BJ (cell line): ENCODE results near the gene GABRB3. TPM values are rescaled to one million over a fixed set of nuclear protein-coding genes. Genes with fewer than 3 reads are reported as not detected.

Source experiments
- CTCF ChIA-PET: fragments of 350-600 bp; formaldehyde crosslinking; extraction: SDS; loops from one replicate; lab custom pipeline; 2021; ENCODE audit warnings: antibody characterized with exemption, inconsistent platforms; lab: Yijun Ruan, JAX
- POLR2A ChIA-PET: fragments of 300-600 bp; sonication (Branson Sonifier 250); formaldehyde crosslinking; extraction: SDS; loops from one replicate; lab custom pipeline; 2021; ENCODE audit warnings: antibody characterized with exemption; lab: Charles Lee
- DNase-seq: peaks from one replicate; pipeline ENCODE4 v3.0.0-alpha.2; 2011; ENCODE audit warnings: low read depth
- H3K27me3 ChIP-seq: 2 replicates; pipeline ENCODE4 v1.6.0; 2011; ENCODE audit warnings: low read length; ENCODE audit not compliant: control insufficient read depth, insufficient read depth
- H3K36me3 ChIP-seq: 2 replicates; pipeline ENCODE4 v1.5.1; 2011; ENCODE audit warnings: low read length; ENCODE audit not compliant: control insufficient read depth, insufficient read depth
- H3K4me3 ChIP-seq: 2 replicates; pipeline ENCODE4 v1.5.1; 2011; ENCODE audit warnings: low read depth, mild to moderate bottlenecking, control low read depth, low read length
- CTCF ChIP-seq: IDR thresholded peaks from 2 replicates; pipeline ENCODE4 v1.5.1; 2011; ENCODE audit warnings: low read depth, mild to moderate bottlenecking, control low read depth, inconsistent platforms, low read length, moderate library complexity; ENCODE audit not compliant: insufficient read depth
- polyA plus RNA-seq: library from polyadenylated mRNA; depleted of rRNA; stranded (reverse); fragments of >200 nt; gene quantifications from 2 replicates; pipeline ENCODE4 v1.2.3, GENCODE V29; 2011

GABRB3 gene
- polyA plus RNA-seq, 1 experiment: 2.3 TPM

DNA sequence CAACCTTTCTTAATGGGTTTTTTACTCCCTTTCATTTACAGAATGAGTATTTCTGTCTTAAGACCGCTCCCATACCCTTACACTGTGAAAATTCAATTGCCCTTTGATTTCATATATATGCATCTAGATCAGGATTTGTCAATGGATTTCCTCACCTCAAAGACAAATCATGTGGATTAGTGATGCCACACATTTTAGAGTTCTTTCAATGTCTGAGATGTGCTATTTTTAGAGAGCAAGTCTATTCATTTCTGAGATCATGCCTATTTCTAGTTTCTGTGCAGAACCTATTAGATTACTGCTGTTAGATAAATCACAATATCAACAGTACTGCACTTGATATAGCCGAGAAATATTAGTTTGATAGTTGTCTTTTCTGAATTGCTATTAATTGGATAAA is 137.3 kb downstream of the GABRB3 start:
- POLR2A ChIA-PET: no interaction called here
- no peak for TF ChIP-seq CTCF
- DNase-seq: no peak

GRCh38 chr15:26635105-26635504 is 137.8 kb downstream of the GABRB3 start:
- Histone ChIP-seq H3K36me3 (no peaks in the 10 kb centered on the region), H3K4me3 (no peak overlapping the region), H3K27me3 (no peaks in the 10 kb centered on the region)
- DNase-seq: no peak
- TF ChIP-seq CTCF: no peak
- CTCF ChIA-PET: no interaction called here
- POLR2A ChIA-PET: no interaction called here

More for the DNA sequence above, 137.3 kb downstream of the GABRB3 start:
- no peaks in the 10 kb centered on the region for H3K36me3 ChIP-seq
- CTCF ChIA-PET: no interaction called here
- H3K27me3 ChIP-seq: no peaks in the 10 kb centered on the region
- no peak overlapping the region for H3K4me3 ChIP-seq

DNA sequence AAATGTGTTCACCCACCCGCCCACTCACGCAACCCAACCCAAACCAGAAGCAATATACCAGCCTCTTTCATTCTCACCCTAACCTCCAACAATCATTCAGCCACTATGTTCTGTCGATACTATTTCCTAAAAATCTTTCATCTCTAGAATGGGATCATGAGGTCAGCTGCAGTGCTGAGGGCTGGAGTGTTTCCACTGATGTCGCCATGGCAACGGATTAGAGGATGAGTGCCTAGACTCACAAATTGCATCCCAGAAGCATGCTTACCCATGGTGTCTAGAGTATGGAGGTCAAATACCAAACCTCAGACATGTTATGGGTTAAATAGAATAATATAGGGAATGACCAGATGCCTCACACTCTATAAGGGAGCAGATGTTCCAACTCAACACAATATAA is 138.5 kb downstream of the GABRB3 start:
- CTCF ChIA-PET: no interaction called here
- POLR2A ChIA-PET: no interaction called here
- H3K4me3 ChIP-seq: no peak overlapping the region
- no peak for TF ChIP-seq CTCF
- H3K36me3 ChIP-seq: no peaks in the 10 kb centered on the region
- H3K27me3 ChIP-seq: no peaks in the 10 kb centered on the region
- no peak for DNase-seq

DNA sequence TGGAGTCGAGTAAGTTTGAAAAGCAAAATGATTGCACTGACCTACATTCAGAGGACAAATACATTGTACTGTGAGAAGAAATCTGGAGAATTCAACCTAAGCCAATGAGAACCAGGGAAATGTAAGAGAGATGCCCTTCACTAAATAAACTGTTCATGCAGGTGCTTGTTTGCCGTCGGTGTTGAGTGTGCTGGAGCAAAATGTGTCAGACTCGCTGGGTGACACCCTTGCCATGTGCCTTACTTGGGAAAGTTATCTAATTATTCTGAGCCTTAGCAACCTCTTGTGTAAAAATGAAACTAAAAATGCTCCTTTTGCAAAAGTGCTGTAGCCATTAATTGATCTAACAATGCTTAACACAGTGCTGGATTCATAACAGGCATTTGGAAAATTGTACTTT is 140.4 kb downstream of the GABRB3 start:
- Histone ChIP-seq H3K27me3 (no peaks in the 10 kb centered on the region), H3K4me3 (no peak overlapping the region), H3K36me3 (no peaks in the 10 kb centered on the region)
- no peak for TF ChIP-seq CTCF
- no peak for DNase-seq
- ChIA-PET POLR2A (no interaction called here), CTCF (no interaction called here)

DNA sequence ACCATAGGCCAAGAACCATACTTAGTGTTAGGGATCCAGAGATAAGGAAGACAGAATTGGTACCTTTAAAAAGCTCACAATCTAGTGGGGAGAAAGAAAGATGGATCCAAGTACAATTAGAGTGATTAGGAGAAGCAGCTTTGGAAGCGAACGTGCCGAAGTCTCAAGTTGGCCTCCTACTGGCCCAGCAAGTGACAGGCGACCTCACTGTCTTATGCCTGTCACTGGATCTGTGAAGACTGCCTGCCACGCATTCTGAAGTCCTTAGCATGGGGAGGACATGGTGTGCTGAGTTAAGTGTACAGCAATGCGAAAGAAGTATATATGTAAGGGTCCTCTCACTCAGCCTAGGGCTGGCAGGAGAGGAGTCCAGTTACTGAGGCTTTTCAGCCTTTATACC is 141.0 kb downstream of the GABRB3 start:
- no peaks in the 10 kb centered on the region for H3K36me3 ChIP-seq
- no peak overlapping the region for H3K4me3 ChIP-seq
- TF ChIP-seq CTCF: no peak
- CTCF ChIA-PET: no interaction called here
- no peaks in the 10 kb centered on the region for H3K27me3 ChIP-seq
- POLR2A ChIA-PET: no interaction called here
- DNase-seq: no peak
